D341Med (cell line): ENCODE results near the gene C19orf81.
"Not testable (repeated sequence)": the region's sequence is repeated elsewhere in the genome, so short reads cannot be mapped to it uniquely, and the experiment has no call there.

Experiments used
- DNase-seq: peaks from one replicate; pipeline ENCODE4 v3.0.0; 2012; ENCODE audit warnings: low spot score

The C19orf81 gene

GRCh38 chr19:50649433-50650391 lies at the start of gene C19orf81:
Gene C19orf81 (plus strand): TSS chr19:50649445. CDS start chr19:50649445, 0 bp downstream.
- DNase-seq: no peak

DNA sequence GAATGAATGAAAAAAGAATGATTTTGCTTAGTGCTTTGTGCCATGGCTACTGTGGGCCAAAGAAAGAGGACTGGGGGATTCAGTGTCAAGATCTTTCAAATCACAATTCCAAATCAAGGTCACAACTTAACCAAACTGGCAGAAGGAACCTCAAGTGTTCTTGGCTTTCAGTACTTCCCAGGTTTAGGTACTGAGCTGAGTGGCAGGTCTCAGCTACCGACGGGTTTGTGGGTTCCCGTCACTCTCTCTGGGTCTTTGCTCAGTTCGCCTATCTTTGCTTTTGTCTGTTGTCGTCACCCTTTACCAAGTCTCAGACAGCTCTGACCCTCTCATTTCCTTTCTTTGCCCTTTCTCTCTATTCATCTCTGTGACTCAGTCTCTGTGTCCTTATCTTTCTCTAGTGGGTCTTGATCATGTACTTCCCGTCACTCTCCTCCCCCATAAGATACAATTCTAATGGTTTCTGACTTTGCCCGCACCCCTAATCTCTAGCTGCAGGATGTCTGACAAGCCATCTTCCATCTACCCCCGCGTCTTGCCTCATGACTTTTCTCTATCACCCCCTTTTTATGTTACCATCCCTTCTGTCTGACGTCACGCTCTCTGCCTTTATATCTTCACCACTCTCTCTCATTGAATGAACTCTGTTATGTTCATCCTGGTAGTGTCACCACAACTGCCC lies 47.7 kb upstream of the C19orf81 start:
- DNase-seq: no peak

DNA sequence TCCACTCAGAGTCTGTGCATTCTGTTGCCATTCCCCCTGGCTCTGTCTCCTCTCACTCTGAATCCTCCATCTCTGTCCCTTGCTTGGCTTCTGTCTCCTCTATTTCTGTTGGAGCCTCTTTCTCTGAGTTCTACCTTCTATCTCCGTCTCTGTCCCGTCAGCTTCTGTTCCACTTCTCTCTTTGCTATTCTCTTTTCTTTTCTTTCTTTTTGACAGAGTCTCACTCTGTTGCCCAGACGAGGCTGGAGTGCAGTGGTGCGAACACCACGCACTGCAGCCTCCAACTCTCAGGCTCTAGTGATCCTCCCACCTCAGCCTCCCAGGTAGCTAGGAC lies 47.2 kb upstream of the C19orf81 start:
- DNase-seq: no peak

- no peak for DNase-seq
Measured at GRCh38 chr19:50602496-50602895, 46.7 kb upstream of the C19orf81 start.

- DNase-seq: no peak
Measured at GRCh38 chr19:50602935-50603334, 46.3 kb upstream of the C19orf81 start.

DNA sequence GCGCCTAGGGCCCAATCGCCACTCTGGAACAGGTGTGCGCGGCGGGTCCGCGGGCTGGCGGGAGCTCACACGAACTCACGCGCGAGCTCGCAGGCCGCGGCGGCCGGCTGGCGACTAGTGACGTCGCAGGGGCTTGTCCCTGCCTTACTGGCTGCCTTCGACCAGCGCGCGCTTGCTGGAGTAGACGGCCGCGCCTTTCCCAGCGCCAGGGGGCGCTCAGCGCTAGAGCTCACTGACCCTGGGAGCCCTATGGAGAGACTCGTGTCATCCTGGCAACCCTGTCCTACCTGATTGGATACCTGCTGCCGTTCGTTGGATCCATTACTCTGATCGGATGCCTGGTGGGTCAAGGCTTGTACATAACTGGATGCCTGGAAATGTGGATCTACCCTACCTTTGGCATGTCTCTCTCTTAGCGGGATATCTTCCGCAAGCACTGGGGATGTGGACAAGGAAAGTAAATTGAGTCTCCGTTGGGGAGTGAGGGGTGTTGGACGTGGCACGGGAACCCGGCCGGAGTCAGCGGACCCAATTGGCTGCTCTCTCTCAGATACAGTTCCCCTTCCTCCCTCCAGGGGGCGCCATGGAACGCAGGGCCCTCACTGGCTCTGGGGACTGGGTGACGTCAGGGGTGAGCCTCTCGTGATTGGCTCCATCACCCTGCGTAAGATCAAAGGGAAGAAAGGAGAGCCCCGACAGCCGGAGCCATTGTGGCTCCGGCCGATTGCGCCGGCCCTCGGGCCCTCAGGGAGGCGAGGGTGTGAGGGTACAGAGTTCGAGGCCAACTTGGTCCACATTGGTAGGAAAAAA lies 44.8 kb upstream of the C19orf81 start:
- not testable (repeated sequence) for DNase-seq

DNA sequence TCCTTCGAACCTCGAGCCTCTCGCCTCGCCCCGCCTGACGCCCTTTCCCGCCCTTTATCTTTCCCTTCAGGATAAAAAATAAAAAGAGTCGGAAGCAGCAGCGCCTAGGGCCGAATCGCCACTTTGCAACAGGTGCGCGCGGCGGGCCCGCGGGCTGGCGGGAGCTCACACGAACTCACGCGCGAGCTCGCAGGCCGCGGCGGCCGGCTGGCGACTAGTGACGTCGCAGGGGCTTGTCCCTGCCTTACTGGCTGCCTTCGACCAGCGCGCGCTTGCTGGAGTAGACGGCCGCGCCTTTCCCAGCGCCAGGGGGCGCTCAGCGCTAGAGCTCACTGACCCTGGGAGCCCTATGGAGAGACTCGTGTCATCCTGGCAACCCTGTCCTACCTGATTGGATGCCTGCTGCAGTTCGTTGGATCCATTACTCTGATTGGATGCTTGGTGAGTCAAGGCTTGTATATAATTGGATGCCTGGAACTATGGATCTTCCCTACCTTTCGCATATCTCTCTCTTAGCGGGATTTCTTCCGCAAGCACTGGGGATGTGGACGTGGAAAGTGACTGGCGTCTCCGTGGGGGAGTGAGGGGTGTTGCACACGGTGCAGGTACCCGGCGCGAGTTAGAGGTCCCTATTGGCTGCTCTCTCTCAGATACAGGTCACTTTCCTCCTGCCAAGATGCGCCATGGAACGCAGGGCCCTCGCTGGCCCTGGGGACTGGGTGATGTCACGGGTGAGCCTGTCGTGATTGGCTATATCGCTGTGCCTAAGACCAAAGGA lies 43.0 kb upstream of the C19orf81 start:
- not testable (repeated sequence) for DNase-seq

DNA sequence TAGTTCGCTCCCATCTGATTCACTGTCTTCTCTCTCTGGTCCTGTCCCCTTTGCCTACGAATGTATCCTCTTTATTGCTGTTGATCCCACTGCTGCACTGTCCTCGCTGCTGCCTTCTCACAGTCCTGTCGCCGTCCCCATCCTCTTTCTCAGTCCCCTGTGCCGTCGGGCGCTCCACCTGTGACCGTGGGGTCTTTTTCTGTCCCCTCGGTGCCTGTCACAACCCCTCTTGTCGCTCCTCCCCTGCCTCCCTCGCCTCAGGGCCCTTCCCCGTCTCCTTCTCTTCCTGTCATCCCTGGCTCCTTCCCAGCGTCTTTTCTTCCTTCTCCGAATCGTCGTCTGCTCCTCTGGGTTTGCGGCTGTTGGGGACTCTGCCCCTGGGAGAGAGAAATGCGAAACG lies 41.9 kb upstream of the C19orf81 start:
- no peak for DNase-seq

- DNase-seq: peak; percentile 86
Measured at GRCh38 chr19:50607874-50608785, 41.1 kb upstream of the C19orf81 start.

DNA sequence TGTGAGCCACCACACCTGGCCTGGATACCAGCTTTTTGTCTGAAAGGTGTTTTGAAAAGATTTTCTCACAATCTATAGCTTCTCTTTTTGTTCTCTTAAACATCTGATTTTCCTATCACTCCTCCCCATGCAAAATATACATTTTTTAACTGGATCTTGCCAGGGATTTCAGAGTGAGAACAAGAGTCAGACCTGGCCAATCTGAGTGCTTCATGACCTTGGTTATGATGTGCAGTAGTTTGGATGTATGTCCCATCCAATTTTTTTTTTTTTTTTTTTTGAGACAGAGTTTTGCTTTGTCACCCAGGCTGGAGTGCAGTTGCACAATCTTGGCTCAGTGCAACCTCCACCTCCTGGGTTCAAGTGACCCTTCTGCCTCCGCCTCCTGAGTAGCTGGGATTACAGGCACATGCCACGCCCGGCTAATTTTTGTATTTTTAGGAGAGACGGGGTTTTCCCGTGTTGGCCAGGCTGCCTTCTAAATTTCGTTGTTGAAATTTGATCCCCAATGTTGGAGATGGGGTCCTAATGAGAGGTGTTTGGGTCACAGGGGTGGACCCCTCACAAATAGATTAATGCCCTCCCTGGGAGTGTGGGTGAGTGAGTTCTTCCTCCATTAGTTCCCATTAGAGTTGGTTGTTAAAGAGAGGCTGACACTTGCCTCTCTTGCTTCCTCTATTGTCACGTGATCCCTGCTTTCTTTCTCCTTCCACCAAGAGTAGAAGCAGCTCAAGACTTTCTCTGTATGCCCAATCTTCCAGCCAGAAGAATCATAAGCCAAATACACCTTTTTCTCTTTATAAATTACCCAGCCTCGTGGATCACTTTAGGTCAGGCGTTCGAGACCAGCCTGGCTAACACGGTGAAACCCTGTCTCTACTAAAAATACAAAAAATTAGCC lies 36.5 kb upstream of the C19orf81 start:
- not testable (repeated sequence) for DNase-seq

- not testable (repeated sequence) for DNase-seq
Measured at GRCh38 chr19:50618379-50618778, 30.9 kb upstream of the C19orf81 start.

- not testable (repeated sequence) for DNase-seq
Measured at GRCh38 chr19:50619184-50619583, 30.1 kb upstream of the C19orf81 start.

DNA sequence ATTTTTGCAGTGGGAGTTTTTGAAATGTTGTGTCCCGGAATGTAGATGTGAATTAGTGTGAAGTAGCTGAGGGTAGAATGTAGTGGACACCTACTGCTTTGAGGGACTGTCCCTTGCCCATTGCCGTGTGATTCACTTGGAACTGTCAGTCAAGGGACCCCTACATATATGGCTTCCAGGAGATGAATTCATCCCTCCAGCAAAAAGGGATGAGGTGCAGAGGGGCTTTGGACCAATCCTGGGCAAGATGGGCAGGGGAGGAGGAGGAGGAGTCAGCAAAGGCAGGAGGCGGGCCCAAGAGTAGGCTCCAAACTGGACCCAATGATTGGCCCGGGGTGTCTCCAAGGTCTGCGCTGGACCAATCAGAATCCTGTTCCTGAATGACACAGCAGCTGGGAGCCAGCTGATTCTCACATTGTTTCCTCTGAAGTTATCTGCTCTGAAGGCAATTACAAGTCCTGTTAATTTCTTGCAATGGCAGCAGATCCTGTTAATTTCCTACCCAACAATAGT lies 28.8 kb upstream of the C19orf81 start:
- DNase-seq: not testable (repeated sequence)

DNA sequence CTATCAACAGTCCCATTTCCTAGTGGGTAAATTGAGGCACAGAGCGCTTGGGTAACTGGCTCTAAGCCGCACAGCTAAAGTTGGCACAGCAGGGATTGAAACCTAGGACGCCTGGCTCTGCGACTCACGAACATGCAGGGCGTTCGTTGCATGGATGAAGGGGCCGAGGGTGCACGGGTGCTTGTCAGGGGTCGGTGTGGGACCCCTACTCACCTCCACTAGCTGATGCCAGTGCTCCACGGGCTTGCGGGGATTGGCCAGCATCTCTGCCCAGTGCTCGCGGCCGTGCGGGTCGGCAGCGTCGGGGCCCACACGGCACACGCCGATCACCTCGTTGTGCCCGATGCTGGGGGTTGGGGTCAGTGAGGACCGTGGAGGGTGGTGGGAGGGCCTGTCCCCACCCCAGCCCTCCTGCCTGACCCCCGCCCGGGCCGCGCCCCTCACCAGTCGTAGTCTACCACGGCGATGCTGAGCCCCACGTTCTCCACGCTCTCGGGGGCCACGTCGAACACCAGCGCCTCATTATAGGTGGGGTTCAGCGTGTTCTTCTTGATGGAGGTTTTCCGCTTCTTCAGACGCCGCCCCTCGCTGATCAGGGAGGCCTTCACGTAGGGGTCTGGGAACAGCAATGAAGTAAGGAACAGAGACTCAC lies 24.2 kb upstream of the C19orf81 start:
- no peak for DNase-seq

GRCh38 chr19:50626011-50626410 lies 23.2 kb upstream of the C19orf81 start:
- no peak for DNase-seq

DNA sequence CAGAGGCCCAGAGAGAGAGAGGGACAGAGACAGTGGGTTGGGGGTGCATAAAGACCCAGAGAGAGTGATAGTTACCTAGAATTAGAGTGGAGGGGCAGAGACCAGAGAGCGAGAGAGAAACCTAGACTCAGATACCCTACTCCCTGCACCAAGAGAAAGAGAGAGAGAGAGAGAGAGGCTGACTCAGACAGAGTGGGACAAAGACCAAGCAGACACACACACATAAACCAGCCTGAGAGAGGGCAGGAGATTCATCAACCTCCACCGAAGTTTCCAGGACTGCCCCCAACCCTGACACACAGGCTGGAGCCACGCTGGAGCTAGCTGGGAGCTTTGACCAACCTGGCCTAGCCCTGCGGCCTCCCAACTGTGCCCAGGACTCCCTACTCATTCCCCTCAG lies 22.4 kb upstream of the C19orf81 start:
- no peak for DNase-seq

DNA sequence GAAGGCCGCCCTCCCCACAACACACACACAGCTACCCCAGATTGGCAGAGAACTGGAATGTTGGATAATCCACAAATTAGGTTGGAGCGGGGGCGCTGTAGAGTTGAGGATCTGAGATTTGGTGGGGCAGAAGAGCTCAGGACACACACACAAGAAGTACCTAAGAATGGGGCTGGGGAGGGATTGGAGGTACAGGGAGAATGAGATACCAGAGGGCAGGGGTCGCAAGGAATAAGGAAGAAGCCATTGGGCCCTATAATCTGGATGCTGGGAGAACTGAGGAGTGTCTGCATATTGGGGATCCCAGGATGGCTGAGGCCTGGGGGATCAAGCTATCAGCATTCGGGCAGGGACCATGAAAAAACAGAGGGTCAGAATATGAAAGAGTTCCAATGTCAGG lies 21.1 kb upstream of the C19orf81 start:
- DNase-seq: peak; percentile 10

DNA sequence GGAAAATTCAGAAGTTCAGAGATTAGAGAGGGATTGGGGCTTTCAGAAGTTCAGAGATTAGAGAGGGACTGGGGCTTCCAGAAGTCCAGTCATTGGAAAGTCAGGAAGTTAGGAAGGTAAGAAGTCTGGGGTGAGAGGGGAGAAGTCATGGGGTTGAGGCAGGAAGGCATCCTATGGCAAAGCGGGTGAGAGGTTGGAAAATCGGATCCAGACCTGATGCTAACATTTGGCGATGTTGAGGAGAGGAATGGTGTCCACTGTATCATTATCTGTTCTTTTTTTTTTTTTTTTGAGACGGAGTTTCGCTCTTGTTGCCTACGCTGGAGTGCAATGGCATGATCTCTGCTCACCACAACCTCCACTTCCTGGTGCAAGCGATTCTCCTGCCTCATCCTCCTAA lies 20.7 kb upstream of the C19orf81 start:
- DNase-seq: no peak

GRCh38 chr19:50629194-50629593 lies 20.1 kb upstream of the C19orf81 start:
- DNase-seq: peak; percentile 25
